Measurements from ENCODE around the gene FARP1.

The FARP1 gene

GRCh38 chr13:98371516-98372023 lies 228.7 kb downstream of the FARP1 start:
- no peak for DNase-seq

DNA sequence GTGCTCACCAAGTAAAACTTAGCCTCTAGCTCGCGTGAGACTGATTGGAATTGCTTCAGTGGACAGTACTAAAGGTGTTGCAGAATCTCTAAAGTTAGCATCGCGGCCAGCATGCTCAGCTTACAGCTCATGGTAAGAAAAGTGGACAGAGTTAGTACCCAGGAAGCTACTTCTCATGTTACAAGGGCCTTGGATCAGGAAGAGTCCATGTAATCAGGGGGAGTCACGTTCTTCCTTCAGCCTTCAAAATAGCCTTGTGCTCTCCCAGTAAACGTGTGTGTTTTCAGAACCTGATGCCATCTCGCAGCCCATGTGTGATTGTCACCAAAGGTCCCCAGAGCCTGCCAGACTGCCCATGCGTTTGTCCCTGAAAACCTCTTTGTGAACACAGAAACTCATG lies 230.0 kb downstream of the FARP1 start:
- DNase-seq: no peak

DNA sequence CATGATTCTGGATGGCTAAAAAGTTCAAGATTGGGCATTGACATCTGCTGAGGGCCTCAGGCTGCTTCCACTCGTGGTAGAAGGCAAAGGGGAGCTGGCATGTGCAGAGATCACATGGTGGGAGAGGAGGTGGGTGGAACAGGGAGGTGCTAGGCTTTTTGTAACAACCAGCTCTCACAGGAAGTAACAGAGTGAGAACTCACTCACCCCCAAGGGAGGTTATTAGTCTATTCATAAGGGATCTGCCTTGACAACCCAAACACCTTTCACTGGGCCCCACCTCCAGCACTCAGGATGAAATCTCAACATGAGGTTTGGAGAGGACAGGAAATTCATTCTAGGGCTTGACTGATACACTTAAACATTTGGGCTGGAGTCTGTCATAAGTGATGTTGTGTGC lies 231.9 kb downstream of the FARP1 start:
- no peak for DNase-seq

GRCh38 chr13:98377635-98378378 lies 234.9 kb downstream of the FARP1 start:
- no peak for DNase-seq

DNA sequence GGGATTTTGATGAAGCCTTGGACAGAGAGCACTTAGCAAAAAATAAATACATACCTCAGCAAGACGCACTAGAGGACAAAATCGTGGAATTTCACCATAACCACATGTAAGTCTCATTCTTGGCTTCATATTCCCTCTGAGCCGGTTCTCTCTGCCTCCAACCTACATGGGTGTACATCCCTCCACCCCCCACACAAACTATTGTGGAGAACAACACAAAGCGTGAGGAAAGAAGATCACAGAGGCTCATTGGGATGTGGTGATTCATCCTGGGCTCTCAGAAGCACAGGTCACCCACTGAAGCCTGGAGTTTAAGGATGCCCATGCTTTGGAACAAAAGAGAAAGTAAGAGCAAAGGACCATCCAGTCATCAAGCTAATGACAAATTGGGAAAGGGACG lies 241.8 kb downstream of the FARP1 start:
- no peak for DNase-seq

DNA sequence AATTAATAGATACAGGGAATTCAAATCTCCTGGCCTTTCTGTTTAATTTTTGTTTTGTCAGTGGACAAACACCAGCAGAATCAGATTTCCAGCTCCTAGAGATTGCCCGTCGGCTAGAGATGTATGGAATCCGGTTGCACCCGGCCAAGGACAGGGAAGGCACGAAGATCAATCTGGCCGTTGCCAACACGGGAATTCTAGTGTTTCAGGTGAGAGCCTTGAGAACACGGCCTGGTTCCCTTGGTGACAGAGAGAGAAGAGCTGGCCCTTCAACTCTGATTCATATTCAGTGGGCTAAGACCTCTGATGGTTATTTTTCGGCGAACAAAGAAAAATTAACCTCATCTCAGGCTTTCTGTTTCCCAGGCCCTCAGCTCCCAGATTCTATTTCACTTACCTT lies 242.7 kb downstream of the FARP1 start:
- no peak for DNase-seq

DNA sequence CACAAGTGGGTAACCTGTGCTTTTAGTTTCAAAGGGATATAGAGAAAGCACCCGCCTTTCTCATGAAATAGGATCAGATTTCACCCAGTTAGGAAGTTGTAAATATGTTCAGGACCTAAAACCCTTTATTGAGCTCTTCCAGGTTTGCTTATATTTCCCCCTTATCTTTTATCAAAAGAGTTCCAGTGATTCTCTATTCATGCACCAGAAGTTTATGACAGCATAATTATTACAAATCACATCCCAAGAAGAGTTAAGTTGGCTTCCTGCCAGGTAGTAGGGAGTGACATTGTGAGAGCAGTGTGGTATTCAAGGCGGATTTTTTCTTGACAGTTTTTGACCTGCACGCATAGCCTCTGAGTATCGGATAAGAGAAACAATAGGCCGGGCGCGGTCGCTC lies 243.7 kb downstream of the FARP1 start:
- DNase-seq: peak; percentile 36

GRCh38 chr13:98389319-98389718 lies 246.4 kb downstream of the FARP1 start:
- DNase-seq: no peak

DNA sequence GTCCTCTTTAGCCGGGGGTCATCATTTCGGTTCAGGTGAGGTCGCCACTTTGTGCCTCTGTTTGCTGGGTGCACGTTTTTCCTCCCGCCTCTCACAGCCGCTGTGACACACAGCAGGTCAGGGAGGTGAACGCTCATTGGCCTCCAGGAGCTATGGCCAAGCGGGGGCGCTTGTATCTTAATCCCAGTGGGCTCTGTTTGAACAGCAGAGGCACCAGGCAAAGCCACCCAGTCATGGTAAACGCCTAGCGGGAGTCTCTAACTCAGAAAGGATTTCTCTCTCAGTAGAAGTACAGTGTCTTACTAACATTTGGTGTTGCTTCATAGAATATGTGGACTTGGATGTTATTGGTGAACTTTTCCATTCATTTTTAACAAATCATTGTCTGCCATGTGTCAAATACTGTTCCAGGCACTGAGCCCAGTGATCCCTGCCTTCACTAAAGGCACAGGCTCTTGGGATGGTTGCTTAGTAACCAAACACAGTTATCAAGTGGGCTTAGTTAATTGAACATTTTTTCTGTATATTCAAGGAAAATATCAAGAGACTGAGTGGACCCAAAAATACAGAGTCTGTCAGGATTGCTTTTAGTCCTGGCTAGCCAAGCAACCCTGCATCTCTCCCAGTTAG lies 247.3 kb downstream of the FARP1 start:
- DNase-seq: no peak

DNA sequence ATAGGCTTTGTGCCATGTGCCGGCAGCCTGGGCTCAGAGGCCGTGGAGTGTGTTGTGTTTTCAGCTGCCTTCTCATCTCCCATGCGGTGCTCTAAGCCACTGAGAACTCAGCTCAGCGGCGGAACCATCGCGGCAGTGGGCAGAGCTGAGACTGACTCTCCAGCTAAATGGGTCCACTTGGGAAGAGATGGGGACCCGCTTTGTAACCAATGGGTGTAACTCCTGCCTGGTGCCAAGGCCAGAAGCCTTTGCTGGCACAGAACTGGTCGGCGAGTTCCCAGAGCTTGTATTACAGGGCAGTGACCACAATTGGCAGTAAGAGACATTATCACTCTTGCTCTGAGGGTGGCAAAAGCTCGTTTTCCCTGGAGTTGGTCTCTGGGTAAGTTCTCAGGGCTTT lies 251.0 kb downstream of the FARP1 start:
- no peak for DNase-seq

GRCh38 chr13:98394820-98395510 lies 252.1 kb downstream of the FARP1 start:
- no peak for DNase-seq

DNA sequence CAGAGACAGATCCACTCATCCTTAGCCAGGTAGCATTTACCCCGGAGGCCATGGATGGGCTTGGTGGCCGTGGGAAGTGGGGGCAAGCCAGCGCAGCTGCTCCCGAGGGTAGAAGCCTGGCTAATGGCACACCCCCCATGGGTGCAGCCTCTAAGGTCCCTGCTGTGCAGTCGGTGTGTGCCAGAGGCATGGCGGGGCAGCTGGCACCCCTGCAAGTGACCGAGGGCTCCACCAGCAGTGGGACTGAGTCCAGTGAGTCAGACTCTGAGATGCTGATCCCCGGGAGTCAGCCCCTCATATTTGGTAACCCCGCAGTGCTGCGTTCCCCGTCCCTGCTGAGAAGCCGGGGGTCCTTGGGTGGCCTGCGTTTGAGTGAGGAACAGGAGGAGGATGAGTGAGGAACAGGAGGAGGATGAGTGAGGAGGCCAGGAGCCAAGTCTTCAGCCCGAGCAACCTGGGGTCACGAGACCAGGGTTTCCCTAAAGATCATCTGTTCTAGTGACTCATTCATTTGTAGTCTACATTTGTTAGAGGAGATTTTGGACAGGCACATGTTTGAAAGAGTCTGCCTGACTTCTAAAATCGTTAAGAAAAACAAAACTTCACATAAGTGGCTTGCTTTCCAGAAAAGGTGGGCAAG lies 253.3 kb downstream of the FARP1 start:
- DNase-seq: no peak

- no peak for DNase-seq
These were observed 254.3 kb downstream of the FARP1 start for GRCh38 chr13:98397221-98397620.

DNA sequence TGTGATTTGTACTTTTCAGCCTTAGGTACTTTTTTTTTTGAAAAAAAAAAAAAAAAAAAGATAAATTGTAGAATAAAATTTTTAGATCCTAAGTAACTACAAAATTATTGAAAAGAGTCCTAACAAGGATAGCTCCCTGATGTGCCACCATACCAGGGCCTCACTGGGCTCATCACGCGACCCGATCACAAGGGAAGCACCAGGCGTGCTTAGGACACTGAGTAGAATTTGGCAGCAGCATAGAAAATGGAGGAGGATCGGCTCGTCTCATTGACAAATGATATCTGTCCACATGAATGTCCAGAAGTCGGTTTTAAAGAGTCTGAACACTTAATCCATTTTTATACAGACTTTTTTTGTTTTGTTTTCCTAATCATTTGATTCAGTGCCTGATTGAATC lies 255.0 kb downstream of the FARP1 start:
- DNase-seq: no peak

GRCh38 chr13:98398581-98398980 lies 255.7 kb downstream of the FARP1 start:
- DNase-seq: no peak

DNA sequence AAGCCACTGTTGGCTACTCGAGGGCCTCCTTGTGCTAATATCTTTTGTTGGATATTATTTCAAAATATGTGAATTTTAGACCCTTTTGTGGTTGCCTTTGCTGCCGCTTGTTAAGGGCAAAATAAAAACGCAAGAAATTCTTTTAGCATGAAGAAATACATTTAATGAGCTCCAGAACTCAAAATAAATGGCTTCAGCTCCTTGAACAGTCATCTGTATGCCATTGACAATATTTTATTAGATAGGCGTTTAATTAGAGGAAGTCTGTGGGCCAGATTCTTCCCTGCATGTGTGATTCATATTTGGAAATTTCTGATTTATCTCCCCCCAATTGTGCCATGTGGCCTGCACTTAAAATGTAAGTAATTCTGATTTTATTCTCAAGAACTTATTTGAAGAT lies 256.9 kb downstream of the FARP1 start:
- no peak for DNase-seq

- no peak for DNase-seq
These were observed 259.0 kb downstream of the FARP1 start for GRCh38 chr13:98401934-98402333.

GRCh38 chr13:98403076-98403475 lies 260.2 kb downstream of the FARP1 start:
- DNase-seq: no peak

GRCh38 chr13:98405107-98405571 lies 262.2 kb downstream of the FARP1 start:
- peak; percentile 62 for DNase-seq

- peak; percentile 98 for DNase-seq
These were observed 262.9 kb downstream of the FARP1 start for GRCh38 chr13:98405690-98406344.

DNA sequence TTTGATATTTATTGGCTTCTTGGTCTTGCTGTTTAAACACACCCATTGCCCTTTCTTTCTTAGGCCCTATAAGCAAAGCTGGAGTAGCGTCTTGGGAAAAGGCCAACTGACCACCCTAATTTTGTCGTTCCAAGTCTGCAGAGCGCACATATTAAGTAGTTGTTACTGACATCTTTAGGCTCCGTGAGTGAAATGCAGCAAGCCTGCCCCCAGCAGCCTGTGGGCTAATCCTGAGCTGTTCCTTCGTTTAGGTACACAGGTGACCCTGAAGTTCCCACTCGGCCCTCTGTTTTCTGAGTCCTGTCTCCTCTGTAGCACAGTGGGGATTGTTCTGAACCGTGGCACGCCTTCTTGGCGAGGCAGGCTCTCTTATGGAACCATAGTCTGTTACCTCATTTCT lies 263.5 kb downstream of the FARP1 start:
- no peak for DNase-seq

GRCh38 chr13:98406971-98407370 lies 264.1 kb downstream of the FARP1 start:
- DNase-seq: no peak

GRCh38 chr13:98407575-98407974 lies 264.7 kb downstream of the FARP1 start:
- DNase-seq: no peak
